Mesendoderm (in vitro differentiated cells): Measurements from ENCODE around the gene FSTL4. TPM values are rescaled to one million over a fixed set of nuclear protein-coding genes. Genes with fewer than 3 reads are reported as not detected.

ENCODE experiments used
- DNase-seq: peaks from one replicate; pipeline ENCODE4 v3.0.0; 2013
- H2AK5ac ChIP-seq: 2 replicates; pipeline ENCODE4 v1.6.1; 2013; ENCODE audit warnings: low read length, inconsistent platforms
- H2BK120ac ChIP-seq: 2 replicates; pipeline ENCODE4 v1.6.1; 2013; ENCODE audit warnings: low read depth, mild to moderate bottlenecking, low read length, moderate library complexity, mixed read lengths
- H2BK15ac ChIP-seq: replicated peaks from 2 replicates; pipeline ENCODE4 v1.6.1; 2013; ENCODE audit warnings: low read depth, mild to moderate bottlenecking, moderate library complexity
- H2BK5ac ChIP-seq: 2 replicates; pipeline ENCODE4 v1.6.1; 2013; ENCODE audit warnings: low read length, inconsistent platforms
- H3K18ac ChIP-seq: 2 replicates; pipeline ENCODE4 v1.6.1; 2013; ENCODE audit warnings: mild to moderate bottlenecking, low read length, mixed read lengths
- H3K23ac ChIP-seq: one replicate; pipeline ENCODE4 v1.6.1; 2013; ENCODE audit warnings: low read length
- H3K27ac ChIP-seq: 2 replicates; pipeline ENCODE4 v1.5.1; 2013; ENCODE audit warnings: low read depth, mild to moderate bottlenecking, inconsistent platforms, low read length, moderate library complexity
- H3K27me3 ChIP-seq: 2 replicates; pipeline ENCODE4 v1.6.1; 2013; ENCODE audit warnings: low read length, control low read depth, mild to moderate bottlenecking, inconsistent platforms; ENCODE audit not compliant: insufficient read depth, poor library complexity
- H3K36me3 ChIP-seq: 2 replicates; pipeline ENCODE4 v1.6.1; 2013; ENCODE audit warnings: low read length, inconsistent platforms; ENCODE audit not compliant: control insufficient read depth, insufficient read depth
- H3K4ac ChIP-seq: one replicate; pipeline ENCODE4 v1.6.1; 2013; ENCODE audit warnings: low read depth, mild to moderate bottlenecking, low read length, moderate library complexity
- H3K4me1 ChIP-seq: 2 replicates; pipeline ENCODE4 v1.6.1; 2013; ENCODE audit warnings: low read depth, low read length, inconsistent platforms; ENCODE audit not compliant: control insufficient read depth
- H3K4me2 ChIP-seq: 2 replicates; pipeline ENCODE4 v1.6.1; 2013; ENCODE audit warnings: low read length
- H3K4me3 ChIP-seq: 2 replicates; pipeline ENCODE4 v1.5.1; 2013; ENCODE audit warnings: mild to moderate bottlenecking, low read length
- H3K56ac ChIP-seq: one replicate; pipeline ENCODE4 v1.6.1; 2013; ENCODE audit warnings: low read length
- H3K79me1 ChIP-seq: 2 replicates; pipeline ENCODE4 v1.6.1; 2013; ENCODE audit warnings: low read length, inconsistent platforms
- H3K79me2 ChIP-seq: 2 replicates; pipeline ENCODE4 v1.6.1; 2013; ENCODE audit warnings: mild to moderate bottlenecking, low read length; ENCODE audit not compliant: control insufficient read depth, insufficient read depth
- H3K9ac ChIP-seq: 2 replicates; pipeline ENCODE4 v1.6.1; 2013; ENCODE audit warnings: low read length, inconsistent platforms
- H4K5ac ChIP-seq: one replicate; pipeline ENCODE4 v1.6.1; 2013; ENCODE audit warnings: low read length
- H4K8ac ChIP-seq: one replicate; pipeline ENCODE4 v1.6.1; 2013; ENCODE audit warnings: low read depth, mild to moderate bottlenecking, control low read depth, low read length, moderate library complexity
- WGBS: extraction: QIAGEN DNeasy Blood & Tissue Kit; methylation state at CpG from one replicate; pipeline ENCODE4 v1.1.7; 2013; ENCODE audit warnings: low lambda C conversion rate, missing lambda C conversion rate; ENCODE audit not compliant: insufficient coverage; ENCODE audit errors: extremely low coverage; 5-methylcytosine and 5-hydroxymethylcytosine counted together
- polyA plus RNA-seq, 2 experiments: library from polyadenylated mRNA; stranded (reverse); fragments of 200-250 nt; gene quantifications; one replicate each; pipeline ENCODE4 v1.2.3, GENCODE V29; 2013

The FSTL4 gene
- 1.9 TPM for polyA plus RNA-seq (2013, experiment 1 of 2)
- polyA plus RNA-seq (2013, experiment 2 of 2) = 1.9 TPM

- Histone ChIP-seq H3K18ac (no peak within 1 kb of the TSS), H3K79me1 (no peaks in the 10 kb centered on the region), H3K4me2 (peak within 1 kb of the TSS; percentile 71), H3K27ac (no peak within 1 kb of the TSS), H3K23ac (peak within 1 kb of the TSS; percentile 34), H3K4me1 (no peaks in the 10 kb centered on the region), H2BK15ac (no peak within 1 kb of the TSS), H3K27me3 (peaks cover 16% of the 10 kb centered on the region), H2BK5ac (no peak within 1 kb of the TSS), H3K4ac (no peak within 1 kb of the TSS), H2BK120ac (no peak within 1 kb of the TSS), H3K79me2 (no peaks in the 10 kb centered on the region), H3K9ac (peak within 1 kb of the TSS; percentile 27), H4K5ac (no peak within 1 kb of the TSS), H3K36me3 (no peaks in the 10 kb centered on the region), H2AK5ac (no peak within 1 kb of the TSS), H3K56ac (no peak within 1 kb of the TSS), H3K4me3 (no peak within 1 kb of the TSS), H4K8ac (no peak within 1 kb of the TSS)
- DNase-seq = peak; percentile 35
- WGBS = no CpG with 5 or more reads among the region's 74 CpGs
Measured at GRCh38 chr5:133612249-133612860, at the start of gene FSTL4. TSS of gene FSTL4 (minus strand) at chr5:133612541.

- H3K4me2 ChIP-seq = no peak overlapping the region
- no peak overlapping the region for H3K27ac ChIP-seq
- H2BK5ac ChIP-seq = no peak overlapping the region
- no peak overlapping the region for H3K4me3 ChIP-seq
- H4K8ac ChIP-seq = no peak overlapping the region
- DNase-seq = no peak
- no peaks in the 10 kb centered on the region for H3K79me1 ChIP-seq
- no peak overlapping the region for H4K5ac ChIP-seq
- H3K36me3 ChIP-seq = no peaks in the 10 kb centered on the region
- H3K27me3 ChIP-seq = no peaks in the 10 kb centered on the region
- no CpG with 5 or more reads among the region's 2 CpGs for WGBS
- H3K79me2 ChIP-seq = no peaks in the 10 kb centered on the region
- H3K9ac ChIP-seq = no peak overlapping the region
- H3K4ac ChIP-seq = no peak overlapping the region
- H3K18ac ChIP-seq = no peak overlapping the region
- H3K23ac ChIP-seq = no peak overlapping the region
- no peak overlapping the region for H2BK120ac ChIP-seq
- no peaks in the 10 kb centered on the region for H3K4me1 ChIP-seq
- H3K56ac ChIP-seq = no peak overlapping the region
- no peak overlapping the region for H2BK15ac ChIP-seq
- H2AK5ac ChIP-seq = no peak overlapping the region
Measured at GRCh38 chr5:133661389-133661788, 49.0 kb upstream of the FSTL4 start.

DNA sequence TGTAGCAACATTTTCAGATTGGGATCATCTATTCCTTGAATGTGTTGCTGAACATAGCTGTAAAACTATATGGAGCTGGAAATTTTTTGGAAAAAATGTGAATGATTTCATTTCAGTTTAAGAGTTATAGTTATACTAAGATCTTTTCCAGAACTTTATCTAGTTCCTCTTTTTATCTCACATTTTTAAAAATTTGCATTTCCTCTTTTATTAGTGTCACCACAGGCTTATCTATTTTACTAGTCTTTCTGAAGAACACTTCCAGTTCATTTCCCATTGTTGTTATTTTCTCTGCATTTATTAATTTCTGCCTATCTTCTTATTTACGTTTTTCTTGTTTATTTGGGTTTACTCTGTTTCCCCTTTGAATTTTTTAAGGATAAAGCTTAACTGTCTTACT is 46.0 kb upstream of the FSTL4 start:
- Histone ChIP-seq H4K5ac (no peak overlapping the region), H4K8ac (no peak overlapping the region), H3K18ac (no peak overlapping the region), H2BK15ac (no peak overlapping the region), H3K4me2 (no peak overlapping the region), H3K27me3 (no peaks in the 10 kb centered on the region), H2BK5ac (no peak overlapping the region), H3K56ac (no peak overlapping the region), H2AK5ac (no peak overlapping the region), H3K36me3 (no peaks in the 10 kb centered on the region), H3K27ac (no peak overlapping the region), H3K4me1 (no peaks in the 10 kb centered on the region), H3K23ac (no peak overlapping the region), H3K9ac (no peak overlapping the region), H3K4me3 (no peak overlapping the region), H3K79me2 (no peaks in the 10 kb centered on the region), H3K4ac (no peak overlapping the region), H3K79me1 (no peaks in the 10 kb centered on the region), H2BK120ac (no peak overlapping the region)
- no CpG with 5 or more reads among the region's 1 CpG for WGBS
- DNase-seq = no peak

DNA sequence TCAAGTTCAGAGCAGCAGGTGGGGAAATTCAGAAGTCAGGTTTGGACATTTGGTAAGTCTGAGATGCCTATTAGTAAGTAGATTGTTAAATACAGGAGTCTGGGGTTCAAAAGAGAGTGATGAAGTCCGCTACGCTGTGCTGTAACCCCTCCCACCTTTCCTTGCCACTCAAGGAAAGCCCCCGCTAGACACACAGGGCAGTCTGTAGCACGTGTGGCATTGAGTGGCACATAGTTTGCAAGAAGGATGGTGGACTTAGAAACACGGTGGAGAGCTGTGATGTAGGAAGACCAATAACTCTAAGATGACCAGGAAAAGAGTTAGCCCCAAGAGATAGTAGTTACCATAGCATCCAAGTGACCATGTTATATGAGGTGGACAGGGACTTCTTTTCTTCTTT is 44.7 kb upstream of the FSTL4 start:
- H3K18ac ChIP-seq = no peak overlapping the region
- WGBS = no CpG with 5 or more reads among the region's 5 CpGs
- no peak for DNase-seq
- H2AK5ac ChIP-seq = no peak overlapping the region
- no peaks in the 10 kb centered on the region for H3K79me1 ChIP-seq
- H3K56ac ChIP-seq = no peak overlapping the region
- H2BK5ac ChIP-seq = no peak overlapping the region
- H3K79me2 ChIP-seq = no peaks in the 10 kb centered on the region
- H3K4me3 ChIP-seq = no peak overlapping the region
- no peaks in the 10 kb centered on the region for H3K4me1 ChIP-seq
- H3K23ac ChIP-seq = no peak overlapping the region
- H4K5ac ChIP-seq = no peak overlapping the region
- H3K27me3 ChIP-seq = no peaks in the 10 kb centered on the region
- no peak overlapping the region for H2BK15ac ChIP-seq
- no peak overlapping the region for H3K27ac ChIP-seq
- no peak overlapping the region for H4K8ac ChIP-seq
- H3K4ac ChIP-seq = no peak overlapping the region
- H3K36me3 ChIP-seq = no peaks in the 10 kb centered on the region
- no peak overlapping the region for H3K9ac ChIP-seq
- H3K4me2 ChIP-seq = no peak overlapping the region
- no peak overlapping the region for H2BK120ac ChIP-seq

DNA sequence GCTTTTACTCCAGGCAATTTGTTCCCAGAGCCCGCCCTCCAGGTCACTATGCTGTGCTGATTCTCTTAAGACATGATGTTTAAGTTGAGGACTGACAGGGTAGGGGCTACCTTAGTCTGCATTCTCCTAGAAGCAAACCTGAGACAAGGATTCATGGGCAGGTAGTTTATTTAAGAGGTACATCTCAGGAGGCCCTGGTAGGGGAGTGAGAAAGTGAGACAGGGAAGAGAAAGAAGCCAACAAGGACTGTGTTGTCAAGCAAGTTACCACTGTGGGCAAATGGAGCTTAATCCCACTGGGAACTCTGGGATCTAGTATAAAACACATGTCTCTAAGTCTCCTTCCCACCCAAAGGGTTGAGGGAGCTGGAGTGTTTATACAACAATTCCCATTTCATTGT is 43.6 kb upstream of the FSTL4 start:
- H3K79me2 ChIP-seq = no peaks in the 10 kb centered on the region
- no peak overlapping the region for H3K56ac ChIP-seq
- no peak overlapping the region for H3K4me3 ChIP-seq
- no CpG with 5 or more reads among the region's 1 CpG for WGBS
- H2BK5ac ChIP-seq = no peak overlapping the region
- H3K4me1 ChIP-seq = no peaks in the 10 kb centered on the region
- no peak overlapping the region for H4K8ac ChIP-seq
- H3K27me3 ChIP-seq = no peaks in the 10 kb centered on the region
- H3K4me2 ChIP-seq = no peak overlapping the region
- H3K79me1 ChIP-seq = no peaks in the 10 kb centered on the region
- no peak overlapping the region for H3K4ac ChIP-seq
- H3K27ac ChIP-seq = no peak overlapping the region
- H3K36me3 ChIP-seq = no peaks in the 10 kb centered on the region
- H3K9ac ChIP-seq = no peak overlapping the region
- no peak overlapping the region for H4K5ac ChIP-seq
- no peak overlapping the region for H2BK120ac ChIP-seq
- no peak overlapping the region for H3K23ac ChIP-seq
- no peak for DNase-seq
- H2AK5ac ChIP-seq = no peak overlapping the region
- H2BK15ac ChIP-seq = no peak overlapping the region
- H3K18ac ChIP-seq = no peak overlapping the region

- Histone ChIP-seq H3K56ac (no peak overlapping the region), H2BK5ac (no peak overlapping the region), H3K4ac (no peak overlapping the region), H3K9ac (no peak overlapping the region), H4K8ac (no peak overlapping the region), H4K5ac (no peak overlapping the region), H3K4me1 (no peaks in the 10 kb centered on the region), H2AK5ac (no peak overlapping the region), H3K4me3 (no peak overlapping the region), H2BK120ac (no peak overlapping the region), H3K27ac (no peak overlapping the region), H3K23ac (no peak overlapping the region), H3K79me1 (no peaks in the 10 kb centered on the region), H3K36me3 (no peaks in the 10 kb centered on the region), H3K18ac (no peak overlapping the region), H3K79me2 (no peaks in the 10 kb centered on the region), H3K27me3 (no peaks in the 10 kb centered on the region), H2BK15ac (no peak overlapping the region), H3K4me2 (no peak overlapping the region)
- no peak for DNase-seq
- WGBS = no CpG with 5 or more reads among the region's 4 CpGs
Measured at GRCh38 chr5:133653760-133654049, 41.4 kb upstream of the FSTL4 start.
